ENCODE data around the gene PIK3IP1.
A peak's percentile ranks its signal among the peaks of the same experiment; 100 is the strongest.
"Not testable (repeated sequence)": the region's sequence is repeated elsewhere in the genome, so short reads cannot be mapped to it uniquely, and the experiment has no call there.

The PIK3IP1 gene, protein sequence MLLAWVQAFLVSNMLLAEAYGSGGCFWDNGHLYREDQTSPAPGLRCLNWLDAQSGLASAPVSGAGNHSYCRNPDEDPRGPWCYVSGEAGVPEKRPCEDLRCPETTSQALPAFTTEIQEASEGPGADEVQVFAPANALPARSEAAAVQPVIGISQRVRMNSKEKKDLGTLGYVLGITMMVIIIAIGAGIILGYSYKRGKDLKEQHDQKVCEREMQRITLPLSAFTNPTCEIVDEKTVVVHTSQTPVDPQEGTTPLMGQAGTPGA

DNA sequence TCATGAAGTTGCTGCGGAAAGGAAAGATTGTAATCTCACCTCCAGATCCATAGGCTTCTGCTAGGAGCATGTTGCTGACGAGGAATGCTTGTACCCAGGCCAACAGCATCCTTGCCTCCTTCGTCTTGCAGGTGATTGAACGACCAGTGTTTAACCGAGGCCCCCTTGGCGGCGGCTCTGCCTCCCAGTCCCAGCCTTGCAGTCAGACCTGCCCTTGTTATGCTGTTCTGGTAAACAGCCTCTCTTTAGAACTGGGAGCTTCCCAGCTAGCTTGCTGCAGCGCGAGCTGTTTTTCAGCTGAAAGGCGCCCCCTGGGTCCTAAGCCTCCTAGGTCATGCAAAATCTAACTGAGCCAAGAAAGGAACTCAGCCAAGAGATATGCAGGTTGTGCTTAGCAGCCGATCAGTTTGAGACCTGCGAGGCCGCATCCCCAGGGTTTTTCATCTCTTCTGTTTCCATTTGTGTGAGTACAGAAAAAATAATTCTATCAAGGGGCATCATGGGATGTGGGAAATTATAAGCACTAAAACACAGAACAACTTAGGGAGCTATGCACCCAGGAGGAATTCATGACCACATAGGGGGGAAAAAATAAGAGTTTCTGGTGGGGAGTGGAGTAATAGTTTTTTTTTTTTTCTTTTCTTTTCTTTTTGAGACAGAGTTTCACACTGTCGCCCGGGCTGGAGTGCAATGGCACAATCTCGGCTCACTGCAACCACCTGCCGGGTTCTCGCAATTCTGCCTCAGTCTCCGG, at the start of gene PIK3IP1:
TSS of gene PIK3IP1 (minus strand) at position 253 of the 754 bp plus-strand sequence. CDS start at position 109, 144 bp downstream.
- DNase-seq (ENCODE audit: extremely low read depth in 1 of 2, low read depth in 1 of 2): peak; percentile 77

DNA sequence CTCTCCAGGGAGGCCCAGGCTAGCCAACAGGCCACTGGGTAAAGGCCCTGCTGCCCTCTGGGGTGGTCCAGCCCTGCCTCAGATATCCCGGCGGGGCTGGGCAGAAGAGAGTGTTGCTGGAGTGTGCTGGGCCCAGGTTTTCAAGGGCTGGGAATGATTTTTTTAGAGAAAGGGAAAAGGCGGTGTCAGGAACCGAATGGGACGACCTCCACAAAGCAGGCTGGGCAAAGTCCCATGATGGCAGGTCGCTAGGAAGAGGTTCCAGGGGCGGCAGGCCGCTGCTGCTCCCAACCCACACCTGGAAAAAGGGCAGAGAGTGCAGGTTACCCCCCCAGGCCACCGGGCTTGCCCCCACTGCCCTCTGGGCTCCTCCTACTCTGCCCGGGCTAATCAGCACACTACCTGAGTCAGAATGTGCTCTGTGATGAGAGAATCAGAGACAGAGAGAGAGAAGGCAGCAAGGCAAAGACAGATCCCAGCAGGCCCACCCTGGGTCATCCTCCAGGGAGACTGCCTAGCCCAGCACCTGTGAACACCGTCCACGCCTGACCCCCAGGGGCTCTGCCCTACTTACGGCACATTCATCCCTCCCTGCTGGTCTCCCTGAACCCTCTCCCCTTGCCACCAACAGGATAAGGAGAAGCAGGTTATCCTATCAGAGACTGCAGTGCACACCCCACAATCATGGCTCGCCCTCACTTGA, 49.2 kb upstream of the PIK3IP1 start:
- DNase-seq (ENCODE audit: extremely low read depth in 1 of 2, low read depth in 1 of 2): no peak

DNA sequence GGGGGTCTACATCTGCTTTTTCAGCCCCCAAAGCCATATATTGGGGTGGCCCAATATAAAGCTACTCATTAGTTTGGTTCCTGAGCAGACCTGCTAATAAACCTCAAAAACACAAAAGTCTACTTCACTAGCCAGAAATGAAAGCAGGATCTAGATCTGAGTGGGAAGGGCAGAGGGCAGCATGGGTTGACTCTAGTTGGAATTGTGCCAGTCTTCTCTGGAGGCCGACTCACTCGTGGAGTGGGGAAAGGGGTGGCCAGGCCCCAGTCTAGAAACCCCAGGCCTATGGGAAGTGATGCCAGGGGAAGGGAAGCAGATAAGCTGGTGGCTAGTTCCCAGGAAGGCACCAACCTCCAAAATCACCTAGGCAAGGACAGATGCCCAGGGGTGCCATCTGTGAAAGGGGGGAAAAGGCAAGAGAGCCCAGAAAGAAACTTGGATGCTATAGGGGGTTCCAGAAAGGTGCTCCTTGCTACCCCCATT, 48.5 kb upstream of the PIK3IP1 start:
- DNase-seq (ENCODE audit: extremely low read depth in 1 of 2, low read depth in 1 of 2): no peak

DNA sequence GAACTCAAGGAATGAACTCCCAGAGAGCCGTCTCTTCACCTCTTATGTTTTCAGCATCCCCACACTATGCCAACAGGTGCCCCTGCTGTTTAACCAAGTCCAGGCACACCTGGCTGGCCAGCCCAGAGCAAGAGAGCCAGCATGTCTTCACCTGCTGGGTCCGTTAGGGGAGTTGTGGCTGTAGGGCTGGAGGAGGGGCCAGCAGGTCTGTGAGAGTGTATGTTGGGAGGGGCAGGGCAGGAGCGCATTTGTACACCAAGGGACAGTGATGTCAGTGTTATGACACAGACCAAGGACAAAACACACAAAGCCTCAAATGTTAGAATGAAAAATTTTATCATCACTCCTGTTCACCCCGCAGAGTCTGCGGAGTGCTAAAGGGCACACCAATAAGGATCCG, 48.1 kb upstream of the PIK3IP1 start:
- DNase-seq (ENCODE audit: extremely low read depth in 1 of 2, low read depth in 1 of 2): no peak

DNA sequence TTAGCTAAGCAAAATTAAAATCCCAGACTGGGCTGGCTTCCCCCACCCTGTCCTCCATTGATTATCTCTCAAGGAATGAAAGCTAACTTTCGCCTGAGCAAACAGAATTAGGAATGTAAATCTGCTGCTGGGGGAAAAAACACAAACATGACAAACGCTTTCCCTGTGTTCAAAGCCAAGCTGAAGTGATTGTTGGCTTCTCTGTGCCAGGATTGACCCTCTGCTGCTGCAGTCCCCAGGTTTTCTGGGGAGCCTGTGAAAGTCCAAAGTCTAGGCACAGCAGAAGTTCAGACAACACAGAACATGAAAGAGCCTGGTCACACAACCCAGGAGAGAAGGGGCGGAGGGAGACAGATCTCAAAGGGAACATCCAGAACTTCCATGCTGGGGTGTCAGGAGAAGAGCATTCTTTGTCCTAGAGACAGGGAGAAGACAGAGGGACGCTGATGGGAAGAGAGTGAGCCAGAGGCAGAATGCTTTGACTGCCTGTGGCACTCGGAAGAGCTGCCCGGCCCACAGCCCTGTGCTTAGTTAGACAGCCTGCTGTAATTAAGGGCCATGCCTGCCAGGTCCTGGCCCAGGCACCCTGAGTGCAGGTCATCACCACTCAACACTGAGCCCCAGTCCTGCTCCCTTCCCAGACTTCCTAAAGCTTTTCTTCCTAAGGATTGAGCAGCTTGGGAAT, 47.0 kb upstream of the PIK3IP1 start:
- no peak for DNase-seq (ENCODE audit: extremely low read depth in 1 of 2, low read depth in 1 of 2)

DNA sequence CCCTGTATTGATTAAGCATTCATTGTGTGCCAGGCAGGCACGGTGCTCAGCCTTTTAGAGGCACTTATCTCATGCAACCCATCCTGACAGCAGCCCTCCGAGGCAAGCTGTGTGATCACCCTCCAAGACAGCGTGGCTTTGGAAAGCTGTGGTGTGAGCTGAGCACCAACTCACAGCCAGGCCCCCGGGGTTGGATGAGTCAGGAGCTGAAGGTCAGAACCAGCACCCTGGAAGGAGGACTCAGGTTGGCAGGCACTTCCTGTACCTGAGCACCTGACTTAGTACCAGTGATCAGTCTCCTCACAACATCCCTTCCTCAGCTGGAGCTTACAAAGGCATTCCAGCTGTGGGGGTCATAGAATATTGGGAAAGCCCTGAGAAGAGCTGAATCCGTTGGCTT, 44.9 kb upstream of the PIK3IP1 start:
- no peak for DNase-seq (ENCODE audit: extremely low read depth in 1 of 2, low read depth in 1 of 2)

DNA sequence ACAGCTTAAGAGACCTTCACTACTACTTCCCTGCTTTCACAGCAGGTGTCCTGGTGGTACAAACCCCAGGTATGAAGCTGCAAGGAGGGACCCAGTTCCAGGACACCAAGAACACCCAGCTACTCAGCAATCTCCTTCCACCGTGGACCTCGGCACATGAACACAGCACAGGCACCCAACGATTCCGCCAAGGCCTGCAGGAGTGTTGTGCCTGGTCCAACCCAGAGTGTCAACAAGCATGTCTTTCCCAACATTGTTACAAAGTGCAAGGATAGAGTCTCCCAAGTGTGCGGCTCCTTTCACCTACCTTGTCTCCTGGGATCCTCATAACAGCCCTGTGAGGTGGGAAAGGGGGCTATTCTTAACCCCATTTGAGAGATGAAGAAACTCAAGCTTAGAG, 42.0 kb upstream of the PIK3IP1 start:
- DNase-seq (ENCODE audit: extremely low read depth in 1 of 2, low read depth in 1 of 2): no peak

DNA sequence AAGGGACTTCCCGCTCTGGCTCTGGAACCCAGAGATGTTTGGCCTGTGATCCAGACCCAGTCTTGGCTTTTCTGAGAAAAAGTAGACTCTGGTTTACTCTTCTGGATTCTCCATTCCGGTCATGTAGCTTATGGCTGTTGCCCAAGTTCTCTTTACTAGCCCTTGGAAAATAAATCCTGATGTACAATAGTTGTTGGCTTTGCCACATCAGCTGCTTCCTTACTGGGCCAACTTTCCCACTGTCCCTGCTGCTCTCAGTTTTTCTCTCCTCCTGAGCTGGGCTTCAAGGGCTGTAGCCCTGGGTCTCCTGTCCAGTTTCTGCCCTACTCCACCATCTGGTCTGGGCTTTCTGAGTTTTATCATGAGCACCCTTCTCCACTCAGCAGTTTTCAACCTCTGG, 41.4 kb upstream of the PIK3IP1 start:
- DNase-seq (ENCODE audit: extremely low read depth in 1 of 2, low read depth in 1 of 2): no peak

DNA sequence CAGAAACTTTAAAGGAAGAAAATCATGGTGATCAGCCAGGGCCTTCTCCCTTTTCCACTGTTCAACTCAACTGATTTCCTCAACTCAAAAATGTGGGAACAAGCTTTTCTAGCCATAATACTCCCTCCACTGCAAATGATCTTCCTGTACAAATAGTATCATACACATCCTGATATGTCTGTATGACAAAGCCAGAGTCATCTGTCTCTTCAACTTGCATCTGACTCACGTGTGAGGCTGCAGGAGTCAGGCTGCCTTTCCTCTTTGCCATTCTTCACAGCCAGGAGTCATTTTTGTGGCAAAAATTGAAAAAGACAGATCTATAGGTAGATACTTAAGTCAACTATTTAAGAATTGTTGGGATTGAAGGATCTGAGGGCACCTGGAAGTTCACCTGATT, 40.6 kb upstream of the PIK3IP1 start:
- DNase-seq (ENCODE audit: extremely low read depth in 1 of 2, low read depth in 1 of 2): no peak

DNA sequence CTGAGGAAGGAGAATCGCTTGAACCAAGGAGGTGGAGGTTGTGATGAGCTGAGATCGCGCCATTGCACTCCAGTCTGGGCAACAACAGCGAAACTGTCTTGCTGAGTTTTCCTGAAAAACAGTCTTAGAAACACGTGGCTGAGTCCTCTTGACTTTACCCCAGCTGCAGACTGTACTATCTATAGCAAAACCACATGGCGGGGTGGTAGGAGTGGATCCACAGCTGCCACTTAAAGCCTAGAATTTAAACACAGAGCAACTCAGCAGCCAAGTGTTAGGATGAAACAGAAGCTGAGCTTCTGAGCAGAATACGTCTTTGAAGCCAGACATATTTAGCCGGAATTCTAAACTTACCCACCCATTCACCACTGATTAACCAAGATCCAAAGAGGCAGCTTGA, 39.7 kb upstream of the PIK3IP1 start:
- DNase-seq (ENCODE audit: extremely low read depth in 1 of 2, low read depth in 1 of 2): no peak

DNA sequence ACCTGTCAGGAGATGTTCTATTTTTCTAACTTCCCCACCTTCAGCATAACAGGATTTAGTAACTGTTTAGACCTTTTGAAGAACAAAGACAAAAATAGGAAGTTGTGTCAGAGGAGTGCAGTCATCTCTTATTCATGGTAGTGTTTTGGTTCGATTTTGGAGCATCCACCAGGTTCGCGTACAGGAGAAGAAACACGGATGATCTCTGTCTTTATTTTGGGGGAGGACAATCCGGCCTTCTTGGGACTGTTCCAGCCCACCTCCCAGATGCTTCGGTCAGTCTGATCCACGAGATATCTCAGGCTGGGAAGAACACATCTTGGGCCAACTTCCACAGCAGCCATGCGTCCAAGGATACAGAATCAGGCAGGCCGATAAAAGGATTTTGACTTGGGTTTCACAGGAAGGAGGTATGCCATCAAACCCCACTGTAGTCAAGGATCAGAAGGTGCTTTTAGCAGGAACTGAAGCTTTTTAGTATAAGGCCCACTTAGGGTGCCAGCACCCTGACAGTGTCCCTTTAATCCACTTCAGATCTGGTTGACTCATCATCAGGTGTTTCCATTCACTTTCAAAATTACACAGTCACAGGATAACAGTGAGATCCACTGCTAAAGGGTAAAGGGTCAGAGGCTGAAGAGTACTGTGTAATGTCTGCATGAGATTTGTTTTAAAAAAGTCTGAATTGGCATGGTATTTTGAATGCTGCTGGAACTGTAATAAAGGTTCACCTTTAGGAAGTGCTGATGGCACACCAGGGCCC, 37.3 kb upstream of the PIK3IP1 start:
- no peak for DNase-seq (ENCODE audit: extremely low read depth in 1 of 2, low read depth in 1 of 2)

DNA sequence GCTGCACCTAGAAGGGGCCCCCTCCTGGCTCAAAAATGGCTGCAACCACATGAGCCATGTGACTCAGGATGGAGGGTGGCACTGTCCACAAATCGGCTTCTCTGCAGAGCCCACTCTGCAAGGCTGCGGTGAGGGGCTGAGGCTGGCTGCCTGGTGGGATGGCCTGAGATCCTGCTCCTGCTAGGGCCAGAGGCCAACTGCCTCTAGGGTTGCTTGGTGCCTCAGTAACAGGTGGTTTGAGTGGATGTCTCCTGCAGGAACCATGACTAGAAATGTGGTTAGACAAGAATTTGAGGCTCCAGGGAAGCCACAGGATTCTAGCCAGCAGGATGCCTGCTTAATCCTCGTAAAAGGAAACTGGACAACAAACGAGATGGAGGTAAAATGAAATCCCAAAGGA, 36.7 kb upstream of the PIK3IP1 start:
- no peak for DNase-seq (ENCODE audit: extremely low read depth in 1 of 2, low read depth in 1 of 2)

DNA sequence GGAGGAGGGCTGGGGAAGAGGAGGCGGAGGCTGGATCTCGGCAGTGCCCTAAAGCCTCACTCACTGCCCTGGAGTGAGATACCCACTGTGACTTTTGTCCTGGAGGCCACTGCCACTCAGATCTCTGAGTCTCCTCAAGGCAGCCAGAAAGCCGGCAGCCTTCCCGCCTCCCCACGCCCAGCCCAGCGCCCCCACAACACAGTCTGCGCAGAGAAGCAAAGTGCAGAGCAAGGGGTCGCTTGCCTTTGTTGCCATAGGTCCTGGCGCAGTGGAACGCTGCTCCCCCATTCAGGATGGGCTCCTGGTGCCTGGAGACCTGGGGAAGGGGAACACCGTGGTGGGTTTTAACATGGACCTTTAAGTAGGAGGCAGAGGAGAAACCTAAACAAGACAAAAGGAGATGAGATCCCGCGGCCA, 36.3 kb upstream of the PIK3IP1 start:
- no peak for DNase-seq (ENCODE audit: extremely low read depth in 1 of 2, low read depth in 1 of 2)

DNA sequence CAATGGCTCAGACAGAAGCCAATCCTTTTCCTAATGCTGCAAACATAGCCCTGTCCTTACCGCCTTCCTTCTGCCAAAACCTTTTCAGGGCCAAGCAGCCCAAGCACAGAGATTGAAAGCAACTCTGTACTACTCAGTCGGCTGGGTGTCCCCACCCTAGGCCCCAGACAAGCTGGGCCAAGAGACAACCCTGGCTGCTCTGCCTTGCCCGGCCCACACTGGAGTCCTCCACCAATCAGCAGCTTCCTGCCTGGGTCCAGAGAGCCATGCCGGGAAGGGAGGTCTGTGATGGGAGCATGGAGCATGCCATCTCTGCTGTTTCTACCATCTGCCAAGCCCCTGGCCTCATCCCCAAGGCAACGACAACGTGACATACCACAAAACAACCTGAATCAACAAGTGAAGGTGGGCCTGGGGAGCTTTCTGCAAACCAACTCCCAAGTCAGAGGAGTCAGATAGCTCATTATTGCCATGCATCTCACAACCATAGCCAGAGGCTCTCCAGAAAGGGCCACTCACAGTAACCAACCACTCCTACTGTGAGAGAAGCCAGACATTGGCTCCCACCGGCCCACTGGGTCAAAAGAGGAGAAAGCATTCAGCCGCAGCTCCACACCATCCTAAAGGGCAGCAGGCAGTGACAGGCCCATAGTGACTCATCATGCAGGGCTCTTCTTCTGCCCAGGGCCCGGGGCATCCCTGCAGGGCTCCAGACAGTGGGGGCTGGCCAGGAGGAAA, 35.7 kb upstream of the PIK3IP1 start:
- DNase-seq (ENCODE audit: extremely low read depth in 1 of 2, low read depth in 1 of 2): no peak

DNA sequence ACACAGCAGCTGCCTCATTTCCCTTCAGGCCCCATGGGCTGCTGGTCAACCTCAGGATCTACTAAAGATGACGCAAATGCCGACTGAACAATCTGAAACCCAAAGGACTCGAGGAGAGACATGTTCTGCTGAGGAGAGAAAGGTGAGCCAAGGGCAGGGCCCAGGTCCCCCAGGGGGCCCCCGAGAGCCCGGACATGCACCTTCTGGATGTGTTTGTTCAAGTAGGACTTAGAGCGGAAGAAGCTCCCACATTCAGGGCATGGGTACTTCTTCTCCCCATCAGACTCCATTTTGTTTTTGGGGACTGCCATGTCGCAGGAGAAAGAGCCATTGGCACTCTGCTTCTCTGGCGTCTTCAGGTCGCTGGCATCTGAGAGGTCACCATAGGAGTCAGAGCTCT, 34.6 kb upstream of the PIK3IP1 start:
- DNase-seq (ENCODE audit: extremely low read depth in 1 of 2, low read depth in 1 of 2): no peak

DNA sequence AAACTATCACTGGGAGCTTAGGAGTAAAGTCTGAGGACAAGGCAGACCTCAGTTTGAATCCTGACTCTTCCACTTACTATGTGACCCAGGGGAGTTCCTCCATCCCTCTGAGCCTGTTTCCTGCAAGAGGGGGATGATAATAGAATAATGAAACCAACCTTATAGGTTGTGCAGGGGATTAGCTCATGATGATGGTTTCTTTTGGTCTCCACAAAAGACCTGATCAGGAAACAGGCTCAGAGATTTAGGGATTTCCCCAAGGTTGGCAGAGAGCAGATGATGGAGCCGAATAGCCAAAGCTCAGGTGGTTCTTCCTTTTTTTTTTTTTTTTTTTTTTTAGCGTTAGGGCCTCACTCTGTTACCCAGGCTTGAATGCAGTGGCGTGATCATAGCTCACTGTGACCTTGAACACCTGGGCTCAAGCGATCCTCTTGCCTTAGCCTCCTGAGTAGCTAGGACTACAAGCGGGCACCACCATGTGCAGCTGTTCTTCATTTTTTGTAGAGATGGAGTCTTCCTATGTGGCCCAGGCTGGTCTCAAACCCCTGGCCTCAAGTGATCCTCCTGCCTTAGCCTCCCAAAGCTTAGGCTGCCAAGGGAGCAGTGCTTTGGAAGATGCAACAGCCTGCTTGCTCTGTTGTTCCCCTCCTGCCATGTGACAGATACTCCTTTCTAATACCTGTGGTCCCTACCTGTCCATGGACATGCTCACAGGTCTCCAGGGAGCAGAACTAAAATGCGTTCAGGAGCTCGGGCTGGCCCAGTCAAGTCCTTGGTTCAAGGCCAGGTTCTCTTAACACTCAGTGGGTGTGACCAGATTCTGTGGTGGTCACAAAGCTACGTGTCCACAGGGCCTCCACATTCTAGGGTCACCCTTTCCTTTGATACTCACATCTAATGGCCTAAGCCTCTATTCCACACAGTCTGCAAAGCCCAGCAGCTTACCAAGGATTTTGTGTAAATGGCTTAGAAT, 31.6 kb upstream of the PIK3IP1 start:
- no peak for DNase-seq (ENCODE audit: extremely low read depth in 1 of 2, low read depth in 1 of 2)

DNA sequence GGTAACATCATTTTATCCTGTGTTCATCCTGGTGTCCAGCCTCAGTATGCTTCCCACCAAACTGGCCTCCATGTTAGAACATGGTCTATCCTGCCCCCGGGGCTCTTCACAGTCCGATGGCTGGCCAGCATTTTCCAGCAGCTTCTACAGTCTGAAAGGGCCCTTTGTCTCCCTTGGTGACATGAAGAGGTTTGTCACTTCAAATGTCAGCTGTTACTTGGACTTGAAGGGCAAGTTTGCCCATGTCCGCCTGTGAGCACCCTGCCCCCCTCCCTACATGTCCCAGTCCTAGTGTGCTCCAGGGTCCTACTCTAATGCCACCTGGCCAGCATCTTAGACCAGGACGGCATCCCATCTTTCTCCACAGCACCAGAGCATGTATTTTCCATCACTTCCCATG, 29.1 kb upstream of the PIK3IP1 start:
- DNase-seq (ENCODE audit: extremely low read depth in 1 of 2, low read depth in 1 of 2): no peak

DNA sequence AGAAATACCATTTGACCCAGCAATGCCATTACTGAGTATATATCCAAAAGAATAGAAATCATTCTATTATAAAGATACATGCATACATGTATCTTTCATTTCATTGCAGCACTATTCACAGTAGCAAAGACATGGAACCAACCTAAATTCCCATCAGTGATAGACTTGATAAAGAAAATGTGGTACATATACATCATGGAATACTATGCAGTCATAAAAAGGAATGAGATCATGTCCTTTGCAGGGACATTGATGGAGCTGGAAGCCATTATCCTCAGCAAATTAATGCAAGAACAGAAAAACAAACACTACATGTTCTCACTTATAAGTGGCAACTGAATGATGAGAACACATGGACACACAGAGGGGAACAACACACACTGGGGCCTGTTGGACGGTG, 21.9 kb upstream of the PIK3IP1 start:
- DNase-seq (ENCODE audit: extremely low read depth in 1 of 2, low read depth in 1 of 2): not testable (repeated sequence)

Data from activated CD8-positive, alpha-beta memory T cell treated with anti-CD3 and anti-CD28 coated beads for 1 hour (primary cell).